ENCODE measurements around the gene MCOLN2. TPM values are rescaled to one million over a fixed set of nuclear protein-coding genes. Genes with fewer than 3 reads are reported as not detected.

MCOLN2 gene
- total and polyA plus RNA-seq, 2 of the 8 experiments (the other 6 are each of a cell fraction or from before 2014, with no cell fraction given) = 1.7 to 6.1 TPM

- no peak for TF ChIP-seq CHD7 (IDR thresholded peaks at IDR 0.05; ENCODE audit: insufficient replicate concordance, low read length)
- no peak for TF ChIP-seq CTCF (IDR thresholded peaks at IDR 0.05; ENCODE audit: control extremely low read depth in 1 of 3, insufficient read depth in 1 of 3, low read depth in 1 of 3, low read length in 3 of 3)
- no peak for TF ChIP-seq MAFK (IDR thresholded peaks at IDR 0.05; ENCODE audit: low read depth, low read length)
- no peak for TF ChIP-seq PHF8 (conservative IDR thresholded peaks at IDR 0.05; ENCODE audit: low read depth, low read length)
- no peak for TF ChIP-seq GABPA (IDR thresholded peaks at IDR 0.05; ENCODE audit: borderline replicate concordance, insufficient read depth, low read length)
- TF ChIP-seq CBX5 (IDR thresholded peaks at IDR 0.05; ENCODE audit: low read depth, low read length) = no peak
- no peak for TF ChIP-seq RXRA (IDR thresholded peaks at IDR 0.05; ENCODE audit: insufficient read depth, low read depth, low read length)
- no peak for TF ChIP-seq CTBP2 (IDR thresholded peaks at IDR 0.05; ENCODE audit: borderline replicate concordance, insufficient read depth, insufficient read length, low read length)
Measured at GRCh38 chr1:84959294-84959693, 37.6 kb downstream of the MCOLN2 start (continued).

Data from H1 (cell line).